T47D (cell line): ENCODE results near the gene POU2AF3.
"Not testable (repeated sequence)": the region's sequence is repeated elsewhere in the genome, so short reads cannot be mapped to it uniquely, and the experiment has no call there.

ENCODE experiments used
- DNase-seq, 2 experiments: peaks; one replicate each; pipeline versions ENCODE4 v3.0.0 to v3.0.0-alpha.2; 2011 to 2012; ENCODE audit warnings: low read depth in 1 of 2, low spot score in 1 of 2
- JUND ChIP-seq: IDR thresholded peaks from 2 replicates; pipeline ENCODE4 v1.6.1; 2012; ENCODE audit warnings: low read depth
- in situ Hi-C: cut with HindIII; loops from 2 replicates; pipeline ENCODE4 v1.10.0; 2016; ENCODE audit warnings: low sequenced_read_pairs, low pct_unique_long_range_greater_than_20kb

Gene POU2AF3

GRCh38 chr11:111283945-111284481 is 14.3 kb upstream of the POU2AF3 start:
- no peak for TF ChIP-seq JUND
- in situ Hi-C loops: loop anchor here (25.0 kb wide), 1 partner anchor 153 kb away; no protein-coding TSS in a partner anchor
- DNase-seq: no peak

- DNase-seq: no peak
- no peak for TF ChIP-seq JUND
These were observed 12.9 kb upstream of the POU2AF3 start for GRCh38 chr11:111285189-111286091.

GRCh38 chr11:111291764-111292163 is 6.6 kb upstream of the POU2AF3 start:
- in situ Hi-C loops: loop anchor here (25.0 kb wide), 1 partner anchor 146 kb away; no protein-coding TSS in a partner anchor
- no peak for TF ChIP-seq JUND
- no peak for DNase-seq

More at GRCh38 chr11:111285189-111286091, 12.9 kb upstream of the POU2AF3 start:
- in situ Hi-C loops: loop anchor here (25.0 kb wide), 1 partner anchor 152 kb away; no protein-coding TSS in a partner anchor

- in situ Hi-C loops: loop anchor here (25.0 kb wide), 1 partner anchor 145 kb away; no protein-coding TSS in a partner anchor
- not testable (repeated sequence) for DNase-seq
These were observed 5.9 kb upstream of the POU2AF3 start for GRCh38 chr11:111292408-111292807.

- in situ Hi-C loops: loop anchor here (25.0 kb wide), 1 partner anchor 141 kb away; no protein-coding TSS in a partner anchor
- TF ChIP-seq JUND: no peak
- DNase-seq: no peak
These were observed 2.1 kb upstream of the POU2AF3 start for GRCh38 chr11:111296196-111296595.

- DNase-seq: no peak
- TF ChIP-seq JUND: no peak
- in situ Hi-C loops: loop anchor here (25.0 kb wide), 1 partner anchor 140 kb away; no protein-coding TSS in a partner anchor
These were observed 650 bp upstream of the POU2AF3 start for GRCh38 chr11:111297696-111298095.

- no peak for TF ChIP-seq JUND
- in situ Hi-C loops: loop anchor here (25.0 kb wide), 1 partner anchor 138 kb away; no protein-coding TSS in a partner anchor
- DNase-seq: peak; percentile 74 to 77
These were observed 1.0 kb downstream of the POU2AF3 start for GRCh38 chr11:111299101-111300026.

- no peak for TF ChIP-seq JUND
- no peak for DNase-seq
- in situ Hi-C loops: no loop called here
These were observed 2.2 kb downstream of the POU2AF3 start for GRCh38 chr11:111300569-111300968.

- in situ Hi-C loops: no loop called here
- peak in 1 of 2 experiments; percentile 84 for DNase-seq
- TF ChIP-seq JUND: no peak
These were observed 2.9 kb downstream of the POU2AF3 start for GRCh38 chr11:111301004-111301841.

GRCh38 chr11:111301842-111302118 is 3.4 kb downstream of the POU2AF3 start:
- no peak for TF ChIP-seq JUND
- DNase-seq: no peak
- in situ Hi-C loops: no loop called here

GRCh38 chr11:111302298-111302697 is 4.0 kb downstream of the POU2AF3 start:
- in situ Hi-C loops: no loop called here
- DNase-seq: peak in 1 of 2 experiments; percentile 41
- no peak for TF ChIP-seq JUND
